Stimulated activated CD4-positive, alpha-beta T cell treated with anti-CD3 and anti-CD28 coated beads, Interleukin-1b, Interleukin-23, amount 100 ng/mL, for 48 hours (primary cell): ENCODE results near the gene UBC.
A peak's percentile ranks its signal among the peaks of the same experiment; 100 is the strongest.
"Not testable (repeated sequence)": the region's sequence is repeated elsewhere in the genome, so short reads cannot be mapped to it uniquely, and the experiment has no call there.

Source experiments
- DNase-seq: peaks from one replicate; pipeline ENCODE4 v3.0.0-alpha.2; 2020

UBC gene

GRCh38 chr12:124914392-124915238, at the start of gene UBC:
Gene UBC, minus strand, starts transcription at chr12:124914650. Its CDS starts 879 bp downstream, at chr12:124913771.
- peak; percentile 86 for DNase-seq

DNA sequence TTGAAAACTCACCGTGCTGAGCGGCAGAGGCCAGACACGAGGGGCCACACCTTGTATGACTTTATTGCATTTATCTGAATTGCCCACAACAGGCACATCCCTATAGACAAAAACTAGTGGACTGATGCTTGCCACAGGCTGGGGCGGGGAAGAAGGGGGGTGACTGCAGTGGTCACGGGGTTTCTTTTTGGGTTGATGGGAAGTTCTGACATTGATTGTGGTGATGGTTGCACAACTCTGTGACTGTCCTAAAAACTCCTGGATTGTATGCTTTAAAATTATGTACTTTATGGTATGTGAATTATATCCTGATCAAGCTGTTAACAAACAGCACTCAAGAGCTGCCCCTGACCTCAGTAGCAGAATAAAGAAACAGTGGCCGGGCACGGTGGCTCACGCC, 48.8 kb upstream of the UBC start:
- DNase-seq = no peak

DNA sequence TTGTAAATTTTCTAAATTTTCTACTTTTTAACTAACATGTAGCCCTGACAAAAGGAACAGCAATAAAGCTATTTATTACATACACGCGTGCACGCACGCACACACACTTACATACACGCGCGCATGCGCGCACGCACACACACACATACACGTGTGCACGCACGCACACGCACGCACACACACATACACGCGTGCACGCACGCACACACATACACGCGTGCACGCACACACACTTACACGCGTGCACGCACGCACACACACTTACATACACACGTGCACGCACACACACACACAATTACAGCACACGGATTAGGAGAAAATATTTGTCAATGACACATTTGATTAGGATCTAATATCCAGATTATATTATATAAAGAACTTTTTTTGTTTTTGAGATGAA, 46.6 kb upstream of the UBC start:
- DNase-seq = no peak

DNA sequence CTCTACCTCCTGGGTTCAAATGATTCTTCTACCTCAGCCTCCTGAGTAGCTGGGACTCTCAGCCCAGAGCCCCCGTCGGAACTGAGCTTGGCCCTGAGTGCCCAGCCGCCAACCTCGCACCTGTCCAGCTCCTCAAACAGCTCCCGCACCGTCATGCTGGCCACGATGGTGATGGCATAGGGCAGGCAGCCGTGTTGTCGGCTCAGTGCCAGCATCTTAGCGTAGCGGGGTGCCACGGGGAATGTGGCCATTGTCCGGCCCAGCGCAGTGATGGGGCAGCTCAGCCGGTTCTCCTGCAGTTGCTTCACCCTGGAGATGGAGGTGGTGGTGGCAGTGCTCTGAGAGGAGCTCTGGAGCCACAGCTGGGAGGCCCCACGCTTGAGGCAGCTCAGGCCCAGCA, 42.1 kb upstream of the UBC start:
- no peak for DNase-seq

- DNase-seq = no peak
These were observed 40.3 kb upstream of the UBC start for GRCh38 chr12:124954771-124955170.

GRCh38 chr12:124953689-124954405, 39.4 kb upstream of the UBC start:
- no peak for DNase-seq

GRCh38 chr12:124952801-124953200, 38.4 kb upstream of the UBC start:
- no peak for DNase-seq

GRCh38 chr12:124952295-124952694, 37.8 kb upstream of the UBC start:
- no peak for DNase-seq

GRCh38 chr12:124949779-124950728, 35.6 kb upstream of the UBC start:
- no peak for DNase-seq

DNA sequence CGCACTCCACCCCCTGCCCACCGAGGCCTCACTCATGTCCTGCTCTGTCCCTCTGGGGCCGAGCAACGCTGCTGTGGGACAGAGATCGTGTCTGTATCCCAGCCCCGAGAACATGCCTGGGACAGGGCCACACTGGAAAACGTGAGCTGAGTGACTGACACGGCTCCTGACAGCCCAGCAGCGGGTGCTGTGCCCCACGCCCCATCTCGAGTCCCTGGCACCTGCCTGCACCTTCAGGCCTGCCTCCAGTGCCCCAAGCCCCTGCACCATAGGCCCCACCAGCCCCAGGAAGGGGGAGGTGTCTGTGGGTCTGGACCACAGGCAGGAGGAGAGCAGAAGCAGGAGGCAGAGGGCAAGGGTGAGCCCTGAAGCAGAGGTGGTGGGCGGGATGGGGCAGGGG, 34.6 kb upstream of the UBC start:
- no peak for DNase-seq

DNA sequence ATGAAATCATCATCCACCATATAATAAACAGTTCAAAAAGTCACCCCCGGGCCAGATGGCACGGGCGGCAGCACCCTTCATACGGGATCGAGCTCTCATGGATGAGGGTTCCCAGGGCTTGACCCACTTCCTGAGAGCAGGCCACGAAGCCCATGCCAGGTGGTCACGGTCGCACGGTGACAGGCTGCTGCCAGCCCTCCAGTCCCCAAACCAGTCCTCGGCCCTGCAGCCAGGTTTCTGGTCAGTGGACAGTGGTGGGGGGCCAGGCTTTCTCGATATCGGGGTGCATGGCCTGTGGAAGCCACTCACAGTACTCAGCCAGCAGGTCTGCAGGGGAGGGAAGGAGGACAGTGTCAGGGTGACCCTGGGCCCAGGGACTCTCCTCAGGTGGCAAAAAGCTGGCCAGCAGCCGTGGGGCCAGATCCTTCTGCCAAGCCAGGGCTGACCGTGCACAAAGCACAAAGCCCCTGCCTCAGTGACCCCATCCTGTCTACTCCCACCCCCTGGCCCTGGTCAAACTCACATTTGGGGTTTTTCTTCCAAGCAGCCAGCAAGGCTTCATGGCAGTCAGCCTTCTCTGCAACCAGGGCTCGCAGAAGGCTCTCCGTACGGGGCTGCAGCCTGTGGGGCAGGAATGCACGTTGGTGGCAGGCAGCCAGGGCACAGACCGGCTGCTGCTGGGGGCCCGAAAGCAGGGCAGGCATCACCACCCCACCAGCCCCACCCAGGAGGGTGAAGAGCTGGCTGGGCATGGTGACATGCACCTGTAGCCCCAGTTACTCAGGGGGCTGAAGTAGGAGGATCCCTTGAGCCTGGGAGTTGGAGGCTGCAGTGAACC, 33.3 kb upstream of the UBC start:
- no peak for DNase-seq

DNA sequence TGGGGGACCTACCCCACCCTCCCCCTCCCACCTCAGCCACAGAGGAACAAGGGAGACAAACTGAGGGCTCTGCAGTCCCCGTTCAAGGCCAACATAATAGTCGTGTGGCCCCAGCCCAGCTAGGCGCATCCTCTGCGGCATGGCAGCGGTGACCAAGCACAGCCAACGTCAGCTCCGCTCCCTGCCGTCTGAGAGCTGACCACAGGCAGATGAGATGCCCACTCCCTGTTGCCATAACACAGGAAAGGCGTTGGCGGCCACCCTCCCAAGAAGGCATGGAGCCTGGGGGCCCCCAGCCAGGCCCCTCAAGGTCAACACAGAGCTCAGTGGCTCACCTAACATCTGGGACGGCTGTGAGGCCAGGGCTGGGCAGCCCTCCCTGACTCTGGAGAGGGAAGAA, 32.6 kb upstream of the UBC start:
- DNase-seq = no peak

- DNase-seq = no peak
These were observed 32.0 kb upstream of the UBC start for GRCh38 chr12:124946447-124946793.

GRCh38 chr12:124941170-124941527, 26.7 kb upstream of the UBC start:
- DNase-seq = no peak

DNA sequence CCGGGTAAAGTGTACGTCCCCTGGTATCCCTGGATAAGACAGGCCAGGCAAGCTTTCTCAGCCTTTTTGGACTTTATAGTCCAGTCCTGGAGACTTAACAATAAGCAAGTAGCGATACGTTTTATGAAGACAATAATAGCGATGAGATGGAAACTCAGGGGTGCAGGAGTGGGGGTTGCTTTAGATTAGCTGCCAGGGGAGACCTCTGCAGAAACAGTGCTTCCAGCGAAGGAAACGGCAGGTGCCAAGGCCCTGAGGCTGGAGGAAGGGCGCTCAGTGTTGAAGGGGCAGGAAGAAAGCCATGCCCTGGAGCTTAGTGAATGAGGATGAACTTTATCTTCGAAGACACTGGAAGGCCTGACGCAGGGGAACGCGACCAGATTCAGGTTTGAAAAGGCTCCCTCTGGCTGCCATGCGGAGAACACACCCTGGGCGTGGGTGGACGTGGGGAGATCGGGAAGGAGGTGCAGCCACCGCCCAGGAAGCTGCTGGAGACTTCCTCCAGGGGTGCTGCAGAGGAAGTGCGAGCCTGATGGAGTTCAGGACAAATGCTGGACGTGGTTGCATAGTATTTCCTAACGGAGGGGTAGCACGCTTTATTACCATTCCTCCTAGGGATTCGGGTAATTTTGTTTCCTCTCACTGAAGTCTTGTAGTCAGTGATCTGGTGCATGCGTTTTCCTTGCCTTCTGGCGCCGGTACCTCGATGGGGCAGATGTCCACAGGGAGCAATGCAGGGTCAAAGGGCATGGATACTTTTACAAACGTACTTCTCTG, 26.1 kb upstream of the UBC start:
- peak; percentile 88 for DNase-seq

DNA sequence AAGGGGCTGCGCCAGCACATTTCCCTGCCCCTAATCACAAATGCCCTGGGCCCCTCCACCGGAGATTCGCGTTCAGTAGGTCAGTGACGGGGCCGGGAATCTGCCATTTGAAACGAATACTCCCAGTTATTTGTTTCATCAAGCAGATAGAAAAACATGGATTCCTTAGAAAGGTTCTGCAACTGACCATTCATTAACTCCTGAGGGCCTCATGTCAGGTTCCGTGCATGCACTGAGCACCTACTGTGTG, 25.6 kb upstream of the UBC start:
- no peak for DNase-seq

DNA sequence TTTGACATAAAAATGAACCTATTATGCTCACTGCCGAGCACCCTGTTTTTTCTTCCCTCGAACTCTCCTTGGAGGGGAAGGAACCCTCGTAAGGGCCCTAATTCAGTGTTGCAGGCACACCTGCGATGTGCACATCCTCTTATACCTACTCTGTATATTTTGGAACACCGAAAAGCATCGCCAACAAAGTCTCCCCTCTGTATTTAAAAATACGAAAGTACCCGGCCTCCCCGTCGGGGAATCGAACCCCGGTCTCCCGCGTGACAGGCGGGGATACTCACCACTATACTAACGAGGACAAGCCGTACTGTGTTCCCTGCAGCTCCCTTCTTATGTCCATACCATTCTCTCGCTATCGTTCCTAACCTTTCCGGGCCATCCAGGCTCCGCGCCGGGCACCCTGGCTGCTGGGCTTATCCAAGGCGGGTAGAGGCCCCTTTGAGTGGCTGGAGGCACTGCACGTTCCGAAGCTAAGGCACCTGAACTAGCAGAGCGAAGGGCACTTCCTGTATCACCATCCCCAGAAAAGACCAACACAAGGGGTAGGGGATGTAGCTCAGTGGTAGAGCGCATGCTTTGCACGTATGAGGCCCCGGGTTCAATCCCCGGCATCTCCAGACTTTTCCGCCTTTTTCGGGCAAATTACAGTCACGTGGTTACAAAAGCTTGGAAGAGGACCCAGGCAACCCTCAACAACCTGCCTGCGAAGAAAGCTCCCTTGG, 25.1 kb upstream of the UBC start:
- peak; percentile 91 for DNase-seq

DNA sequence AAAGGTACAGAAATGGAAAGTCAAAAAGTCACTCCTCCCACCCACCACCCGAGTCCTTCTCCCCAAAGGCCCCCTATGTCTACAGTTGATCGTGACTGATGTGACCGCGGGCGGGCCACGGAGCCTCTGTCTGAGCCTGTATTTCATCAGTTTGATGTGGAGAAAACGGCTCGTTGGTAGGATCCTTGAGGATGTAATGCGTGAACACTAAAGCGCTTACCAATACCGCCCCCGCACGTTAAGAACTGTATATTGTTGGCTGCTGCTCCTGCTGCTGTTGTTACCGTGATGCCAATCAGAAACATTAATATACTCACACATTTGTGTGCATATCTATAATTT, 24.6 kb upstream of the UBC start:
- DNase-seq = peak; percentile 69

GRCh38 chr12:124938587-124938986, 24.1 kb upstream of the UBC start:
- DNase-seq = no peak

GRCh38 chr12:124938108-124938507, 23.7 kb upstream of the UBC start:
- DNase-seq = no peak

DNA sequence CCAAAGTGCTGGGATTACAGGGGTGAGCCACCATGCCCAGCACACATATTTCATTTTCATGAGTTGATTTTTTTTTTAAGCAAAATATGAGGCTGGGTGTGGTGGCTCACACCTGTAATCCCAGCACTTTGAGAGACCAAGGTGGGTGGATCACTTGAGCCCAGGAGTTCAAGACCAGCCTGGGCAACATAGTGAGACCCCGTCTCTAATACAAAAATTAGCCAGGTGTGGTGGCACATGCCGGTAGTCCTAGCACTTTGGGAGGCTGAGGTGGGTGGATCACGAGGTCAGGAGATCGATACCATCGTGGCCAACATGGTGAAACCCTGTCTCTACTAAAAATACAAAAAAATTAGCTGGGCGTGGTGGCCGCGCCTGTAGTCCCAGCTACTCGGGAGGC, 17.1 kb upstream of the UBC start:
- DNase-seq = not testable (repeated sequence)
